A549 (cell line): Measurements from ENCODE around the gene L3MBTL2. TPM values are rescaled to one million over a fixed set of nuclear protein-coding genes. Genes with fewer than 3 reads are reported as not detected.

Experiments used
- ATAC-seq, 2 experiments: fragments of 200-7000 bp in 1 of 2; fragments of >200 bp in 1 of 2; cut with Nextera tagmentation in 1 of 2; cut with Tn5 transposase in 1 of 2; 3 replicates each; pipeline versions ENCODE4 v1.8.0 to v1.9.1; 2018 to 2020; ENCODE audit warnings: mild to moderate bottlenecking in 1 of 2, moderate library complexity in 1 of 2
- CTCF ChIA-PET: fragments of 300-600 bp; sonication (Branson Sonifier 250); formaldehyde crosslinking; extraction: SDS; loops from one replicate; lab custom pipeline; 2021; ENCODE audit warnings: antibody characterized with exemption, inconsistent platforms; lab: Yijun Ruan, JAX
- POLR2A ChIA-PET: fragments of 350-600 bp; formaldehyde crosslinking; extraction: SDS; loops from one replicate; lab custom pipeline; 2021; ENCODE audit warnings: antibody characterized with exemption, inconsistent platforms; lab: Yijun Ruan, JAX
- DNase-seq, 2 experiments: peaks; one replicate each; pipeline versions ENCODE4 v3.0.0 to v3.0.0-alpha.2; 2011 to 2016; ENCODE audit warnings: low read depth in 1 of 2, low spot score in 1 of 2
- FAIRE-seq: peaks from 2 replicates; lab custom pipeline; 2011; peaks lifted over from hg19 to GRCh38; lab: Jason Lieb, UNC
- H3K27ac ChIP-seq, 2 experiments: fragments of >200 bp; sonication (Bioruptor Twin); formaldehyde crosslinking; 3 replicates each; pipeline ENCODE4 v1.5.1; 2016 to 2017
- H3K4me1 ChIP-seq: fragments of >200 bp; sonication (Bioruptor Twin); formaldehyde crosslinking; 3 replicates; pipeline ENCODE4 v1.6.1; 2016
- H3K4me2 ChIP-seq: fragments of >200 bp; sonication (Bioruptor Twin); formaldehyde crosslinking; 3 replicates; pipeline ENCODE4 v1.6.1; 2016
- H3K4me3 ChIP-seq: fragments of >200 bp; sonication (Bioruptor Twin); formaldehyde crosslinking; 3 replicates; pipeline ENCODE4 v1.5.1; 2016
- H3K9me3 ChIP-seq: fragments of >200 bp; sonication (Bioruptor Twin); formaldehyde crosslinking; 3 replicates; pipeline ENCODE4 v1.6.1; 2016
- BCL3 ChIP-seq: fragments of >200 bp; sonication (Bioruptor Twin); formaldehyde crosslinking; IDR thresholded peaks from 3 replicates; pipeline ENCODE4 v1.6.1; 2016
- BHLHE40 ChIP-seq: IDR thresholded peaks from 2 replicates; pipeline ENCODE4 v1.6.1; 2012; ENCODE audit warnings: low read depth, low read length, inconsistent platforms
- CHD4 ChIP-seq: fragments of 200-600 bp; sonication (generic); IDR thresholded peaks from 2 replicates; pipeline ENCODE4 v1.6.1; 2016; ENCODE audit warnings: antibody characterized with exemption, mild to moderate bottlenecking, borderline replicate concordance
- CTCF ChIP-seq: fragments of >200 bp; sonication (Bioruptor Twin); formaldehyde crosslinking; IDR thresholded peaks from 3 replicates; pipeline ENCODE4 v1.5.1; 2016
- EHF ChIP-seq: fragments of 250-450 bp; sonication (Bioruptor Pico); IDR thresholded peaks from 2 replicates; pipeline ENCODE4 v1.5.0; 2020; ENCODE audit warnings: mild to moderate bottlenecking
- ESRRA ChIP-seq: fragments of 150-350 bp; IDR thresholded peaks from 2 replicates; pipeline ENCODE4 v1.6.1; 2014; ENCODE audit warnings: mild to moderate bottlenecking, low read length, borderline replicate concordance
- FOSB ChIP-seq: fragments of 250-450 bp; sonication (Bioruptor Pico); IDR thresholded peaks from 2 replicates; pipeline ENCODE4 v1.5.0; 2020; ENCODE audit warnings: mild to moderate bottlenecking, moderate library complexity
- HDAC2 ChIP-seq: fragments of 200-600 bp; sonication (generic); IDR thresholded peaks from 2 replicates; pipeline ENCODE4 v1.6.1; 2016
- HMGXB4 ChIP-seq: fragments of 250-450 bp; sonication (Bioruptor Pico); IDR thresholded peaks from 2 replicates; pipeline ENCODE4 v1.5.0; 2021; ENCODE audit warnings: mild to moderate bottlenecking, moderate library complexity, borderline replicate concordance
- JUNB ChIP-seq: fragments of >200 bp; sonication (Bioruptor Twin); formaldehyde crosslinking; IDR thresholded peaks from 2 replicates; pipeline ENCODE4 v1.6.1; 2016
- KDM1A ChIP-seq: fragments of 200-600 bp; sonication (generic); IDR thresholded peaks from 2 replicates; pipeline ENCODE4 v1.6.1; 2016; ENCODE audit warnings: low read depth, mild to moderate bottlenecking
- MAX ChIP-seq: IDR thresholded peaks from 2 replicates; pipeline ENCODE4 v1.6.1; 2012
- MYC ChIP-seq: IDR thresholded peaks from 2 replicates; pipeline ENCODE4 v1.6.1; 2012; ENCODE audit warnings: mild to moderate bottlenecking, inconsistent platforms, low read length, improper control_type of control experiment, borderline replicate concordance
- NPAS2 ChIP-seq: fragments of 250-450 bp; sonication (Bioruptor Pico); IDR thresholded peaks from 2 replicates; pipeline ENCODE4 v1.8.0; 2022; ENCODE audit warnings: mild to moderate bottlenecking, moderate library complexity, borderline replicate concordance
- PBX3 ChIP-seq: IDR thresholded peaks from 2 replicates; pipeline ENCODE4 v1.6.1; 2012
- POLR2AphosphoS2 ChIP-seq: conservative IDR thresholded peaks from 2 replicates; pipeline ENCODE4 v1.6.1; 2012; ENCODE audit warnings: low read length, improper control_type of control experiment, inconsistent platforms
- RARB ChIP-seq: fragments of 250-450 bp; sonication (Bioruptor Pico); IDR thresholded peaks from 2 replicates; pipeline ENCODE4 v1.8.0; 2021; ENCODE audit warnings: mild to moderate bottlenecking, moderate library complexity
- REST ChIP-seq: fragments of 200-600 bp; sonication (generic); IDR thresholded peaks from 2 replicates; pipeline ENCODE4 v1.6.1; 2016; ENCODE audit warnings: antibody characterized with exemption, mild to moderate bottlenecking, moderate library complexity
- RNF2 ChIP-seq: fragments of 200-600 bp; sonication (generic); IDR thresholded peaks from 2 replicates; pipeline ENCODE4 v1.6.1; 2016; ENCODE audit warnings: low read depth, mild to moderate bottlenecking, antibody characterized with exemption, moderate library complexity, borderline replicate concordance
- SREBF2 ChIP-seq: fragments of 450-650 bp; IDR thresholded peaks from 2 replicates; pipeline ENCODE4 v1.6.1; 2014; ENCODE audit warnings: mild to moderate bottlenecking, moderate library complexity
- TP53 ChIP-seq: fragments of 250-450 bp; sonication (Bioruptor Pico); IDR thresholded peaks from 2 replicates; pipeline ENCODE4 v1.5.0; 2021; ENCODE audit warnings: mild to moderate bottlenecking, moderate library complexity
- ZC3H11A ChIP-seq: fragments of 450-650 bp; IDR thresholded peaks from 2 replicates; pipeline ENCODE4 v1.6.1; 2014; ENCODE audit warnings: antibody characterized with exemption, mild to moderate bottlenecking
- WGBS: methylation state at CpG from one replicate; pipeline ENCODE4 v1.1.6; 2017; ENCODE audit errors: missing lambda C conversion rate; 5-methylcytosine and 5-hydroxymethylcytosine counted together
- polyA plus RNA-seq, 4 experiments: library from polyadenylated mRNA; depleted of rRNA in 3 of 4; stranded (reverse); fragments of >200 nt; fragmentation: RNase III in 1 of 4; extraction: RNeasy Plus Mini Kit Qiagen cat#74134 plus additional on column Dnase treatment in 1 of 4; gene quantifications; 2 replicates in 3 of 4; 3 replicates in 1 of 4; pipeline ENCODE4 v1.2.3, GENCODE V29; 2011 to 2017

The L3MBTL2 gene
- polyA plus RNA-seq, 2 of the 4 experiments (the other 2 are of a cell fraction) = 14.5 to 17.0 TPM

GRCh38 chr22:41271787-41272186, 66.7 kb downstream of the L3MBTL2 start:
- Histone ChIP-seq H3K4me3 (no peak overlapping the region), H3K27ac (no peak overlapping the region)
- no peak for TF ChIP-seq ESRRA
- TF ChIP-seq HMGXB4 = no peak
- TF ChIP-seq EHF (CRISPR knock-in tag) = no peak
- no peak for TF ChIP-seq TP53 (CRISPR knock-in tag)
- no peak for TF ChIP-seq RARB (CRISPR knock-in tag)
- no peak for TF ChIP-seq HDAC2
- no peak for TF ChIP-seq REST
- no peak for TF ChIP-seq MAX
- TF ChIP-seq POLR2AphosphoS2 = no peak
- no peak for TF ChIP-seq CHD4
- TF ChIP-seq FOSB (CRISPR knock-in tag) = no peak
- TF ChIP-seq, all 56 proteins: peak for 0
- POLR2A ChIA-PET = no interaction called here
- ATAC-seq = peak; percentile 64 to 70; a peak in 5 of 6 replicates
- WGBS = 90% methylated on average over 8 of the region's 9 CpGs
- Histone ChIP-seq H3K9me3 (no peaks in the 10 kb centered on the region), H3K4me1 (no peaks in the 10 kb centered on the region), H3K4me2 (no peak overlapping the region)
- CTCF ChIA-PET = no interaction called here
- no peak for FAIRE-seq
- no peak for DNase-seq

GRCh38 chr22:41273128-41273527, 68.0 kb downstream of the L3MBTL2 start:
- no peak overlapping the region for H3K27ac ChIP-seq
- ChIA-PET CTCF (no interaction called here), POLR2A (no interaction called here)
- 92% methylated on average over 7 of the region's 7 CpGs for WGBS
- DNase-seq (no peak), FAIRE-seq (no peak), ATAC-seq (no peak)
- H3K4me3 ChIP-seq = no peak overlapping the region
- H3K4me2 ChIP-seq = no peak overlapping the region
- H3K9me3 ChIP-seq = no peaks in the 10 kb centered on the region
- no peaks in the 10 kb centered on the region for H3K4me1 ChIP-seq
- no peak for TF ChIP-seq SREBF2
- TF ChIP-seq NPAS2 (CRISPR knock-in tag) = no peak
- no peak for TF ChIP-seq RNF2
- TF ChIP-seq ZC3H11A = no peak
- no peak for TF ChIP-seq HDAC2
- no peak for TF ChIP-seq FOSB (CRISPR knock-in tag)
- TF ChIP-seq CTCF = no peak
- TF ChIP-seq KDM1A = no peak
- TF ChIP-seq BHLHE40 = no peak
- TF ChIP-seq MYC = no peak
- TF ChIP-seq BCL3 = no peak
- TF ChIP-seq PBX3 = no peak
- TF ChIP-seq JUNB = no peak
- TF ChIP-seq REST = no peak
- TF ChIP-seq ESRRA = no peak
